NCI-H2227 treated with DMSO at 0.1 percent for 48 hours (cell line): ENCODE measurements around the gene PRR12.

ENCODE experiments used
- DNase-seq: peaks from one replicate; lab custom pipeline; 2025; lab: John Stamatoyannopoulos, UW

PRR12 gene

GRCh38 chr19:49565261-49565660, 25.7 kb upstream of the PRR12 start:
- DNase-seq, result no peak

GRCh38 chr19:49566302-49566701, 24.7 kb upstream of the PRR12 start:
- DNase-seq, result no peak

- no peak for DNase-seq
Measured at GRCh38 chr19:49567861-49568441, 23.0 kb upstream of the PRR12 start.

GRCh38 chr19:49570138-49570856, 20.7 kb upstream of the PRR12 start:
- peak; percentile 75 for DNase-seq

- DNase-seq, result no peak
Measured at GRCh38 chr19:49570997-49571676, 19.8 kb upstream of the PRR12 start.

GRCh38 chr19:49573009-49573408, 18.0 kb upstream of the PRR12 start:
- no peak for DNase-seq

GRCh38 chr19:49573425-49573824, 17.6 kb upstream of the PRR12 start:
- DNase-seq, result no peak

GRCh38 chr19:49574206-49574755, 16.7 kb upstream of the PRR12 start:
- no peak for DNase-seq

- no peak for DNase-seq
Measured at GRCh38 chr19:49579193-49579592, 11.8 kb upstream of the PRR12 start.

GRCh38 chr19:49579947-49580263, 11.1 kb upstream of the PRR12 start:
- no peak for DNase-seq

- DNase-seq, result peak; percentile 92
Measured at GRCh38 chr19:49580264-49581006, 10.5 kb upstream of the PRR12 start, which contains the start of gene NOSIP. Gene NOSIP (minus strand): TSS chr19:49580556. CDS start chr19:49560691, 19,865 bp downstream.

GRCh38 chr19:49581007-49581508, 9.9 kb upstream of the PRR12 start, which contains the start of gene PRRG2:
Gene PRRG2 (plus strand): TSS chr19:49581316. CDS start chr19:49583220, 1,904 bp downstream.
- no peak for DNase-seq

- DNase-seq, result no peak
Measured at GRCh38 chr19:49583239-49583638, 7.7 kb upstream of the PRR12 start.

GRCh38 chr19:49585023-49585422, 6.0 kb upstream of the PRR12 start:
- DNase-seq, result peak; percentile 54

- no peak for DNase-seq
Measured at GRCh38 chr19:49587227-49587626, 3.8 kb upstream of the PRR12 start.

- no peak for DNase-seq
Measured at GRCh38 chr19:49588365-49589122, 2.4 kb upstream of the PRR12 start.

GRCh38 chr19:49589502-49589905, 1.5 kb upstream of the PRR12 start:
- DNase-seq, result no peak

- peak; percentile 91 for DNase-seq
Measured at GRCh38 chr19:49590071-49590970, 661 bp upstream of the PRR12 start.

GRCh38 chr19:49591731-49592485, 926 bp downstream of the PRR12 start:
- peak; percentile 14 for DNase-seq
